Adrenal gland (tissue), 5 donors: ENCODE results near the gene NKAIN2.

Experiments used
- POLR2A ChIP-seq, 2 donors: fragments of 450-650 bp; IDR thresholded peaks; one replicate each; pipeline ENCODE4 v1.6.1; 2017; ENCODE audit warnings: antibody characterized with exemption in 2 of 2, mild to moderate bottlenecking in 2 of 2, moderate library complexity in 1 of 2
- TF ChIP-seq, protein P1 (sequence below), 6 experiments: fragments of 450-650 bp in 4 of 6; fragments of 200-600 bp in 2 of 6; sonication (generic) in 1 of 6; IDR thresholded peaks; 1 replicate in 5 of 6; 2 replicates in 1 of 6; pipeline versions ENCODE4 v1.5.1 to v1.8.0; 2016 to 2021; ENCODE audit warnings: antibody characterized with exemption in 6 of 6, mild to moderate bottlenecking in 2 of 6, moderate library complexity in 1 of 6
- donor health status: DM: no; HTN: no; CAD: no.

DNA sequence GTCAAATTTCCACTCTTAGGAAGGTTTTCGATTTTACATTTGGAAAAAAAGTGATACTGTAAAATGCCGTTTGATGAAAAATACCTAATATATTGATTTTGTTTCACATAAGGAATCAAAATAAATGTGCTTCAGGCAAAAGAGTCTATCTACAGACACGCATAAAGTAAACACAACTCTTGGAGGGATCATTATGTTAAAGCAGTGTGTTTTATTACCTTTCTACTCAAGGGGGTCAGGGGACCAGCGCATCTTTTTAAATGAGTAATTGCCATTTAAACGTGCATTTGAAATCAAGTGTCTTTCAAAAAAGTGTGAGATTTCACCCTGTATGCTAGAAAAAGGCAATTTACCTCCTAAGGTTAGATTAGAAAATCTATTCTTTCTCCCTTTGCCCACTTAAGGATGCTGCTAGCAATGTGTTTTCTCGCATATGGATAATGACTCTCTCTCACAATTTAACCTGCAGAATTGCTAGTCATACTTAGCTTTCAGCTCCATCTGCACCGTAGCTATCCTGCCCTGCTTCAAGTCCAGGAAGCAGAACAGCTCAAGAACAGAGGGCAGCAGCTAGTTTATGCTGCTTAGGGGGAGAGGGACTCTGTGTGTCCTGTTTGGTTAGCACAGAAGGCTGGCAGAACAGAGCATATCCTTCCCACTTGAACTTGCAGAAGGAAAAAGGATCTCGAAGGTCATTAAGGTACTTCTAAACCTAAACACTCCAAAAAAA lies 35.0 kb downstream of the NKAIN2 start:
- TF ChIP-seq POLR2A (IDR thresholded peaks at IDR 0.05) = no peak
- TF ChIP-seq, protein P1, sequence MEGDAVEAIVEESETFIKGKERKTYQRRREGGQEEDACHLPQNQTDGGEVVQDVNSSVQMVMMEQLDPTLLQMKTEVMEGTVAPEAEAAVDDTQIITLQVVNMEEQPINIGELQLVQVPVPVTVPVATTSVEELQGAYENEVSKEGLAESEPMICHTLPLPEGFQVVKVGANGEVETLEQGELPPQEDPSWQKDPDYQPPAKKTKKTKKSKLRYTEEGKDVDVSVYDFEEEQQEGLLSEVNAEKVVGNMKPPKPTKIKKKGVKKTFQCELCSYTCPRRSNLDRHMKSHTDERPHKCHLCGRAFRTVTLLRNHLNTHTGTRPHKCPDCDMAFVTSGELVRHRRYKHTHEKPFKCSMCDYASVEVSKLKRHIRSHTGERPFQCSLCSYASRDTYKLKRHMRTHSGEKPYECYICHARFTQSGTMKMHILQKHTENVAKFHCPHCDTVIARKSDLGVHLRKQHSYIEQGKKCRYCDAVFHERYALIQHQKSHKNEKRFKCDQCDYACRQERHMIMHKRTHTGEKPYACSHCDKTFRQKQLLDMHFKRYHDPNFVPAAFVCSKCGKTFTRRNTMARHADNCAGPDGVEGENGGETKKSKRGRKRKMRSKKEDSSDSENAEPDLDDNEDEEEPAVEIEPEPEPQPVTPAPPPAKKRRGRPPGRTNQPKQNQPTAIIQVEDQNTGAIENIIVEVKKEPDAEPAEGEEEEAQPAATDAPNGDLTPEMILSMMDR (IDR thresholded peaks at IDR 0.05) = no peak
